Activated B cell treated with CpG ODN at 0.5 μM for 24 hours (primary cell): ENCODE results near the gene TMC7. TPM values are rescaled to one million over a fixed set of nuclear protein-coding genes. Genes with fewer than 3 reads are reported as not detected.

Experiments used
- ATAC-seq: fragments of 200-7000 bp; cut with Tn5 transposase; one replicate; pipeline ENCODE4 v1.10.0; 2021; ENCODE audit warnings: low read depth, mild to moderate bottlenecking, moderate library complexity
- CTCF ChIA-PET: fragments of 350-600 bp; sonication (Branson Sonifier 250); formaldehyde crosslinking; loops from one replicate; lab custom pipeline; 2021; ENCODE audit warnings: antibody characterized with exemption; lab: Charles Lee
- POLR2A ChIA-PET: fragments of 350-600 bp; sonication (Branson Sonifier 250); formaldehyde crosslinking; loops from one replicate; lab custom pipeline; 2021; ENCODE audit warnings: antibody characterized with exemption; lab: Charles Lee
- DNase-seq: peaks from one replicate; pipeline ENCODE4 v3.0.0; 2022
- H3K27ac Mint-ChIP-seq: one replicate; pipeline ENCODE4 v1.8.0; 2020; ENCODE audit warnings: mixed read lengths
- H3K27me3 Mint-ChIP-seq: one replicate; pipeline ENCODE4 v1.8.0; 2021; ENCODE audit warnings: mixed read lengths
- H3K36me3 Mint-ChIP-seq: one replicate; pipeline ENCODE4 v1.8.0; 2021; ENCODE audit warnings: low read depth, mixed read lengths
- H3K4me1 Mint-ChIP-seq: one replicate; pipeline ENCODE4 v1.8.0; 2021; ENCODE audit warnings: mixed read lengths
- H3K4me3 Mint-ChIP-seq: one replicate; pipeline ENCODE4 v1.8.0; 2020; ENCODE audit warnings: mild to moderate bottlenecking, mixed read lengths
- H3K9me3 Mint-ChIP-seq: one replicate; pipeline ENCODE4 v1.8.0; 2020; ENCODE audit warnings: mixed read lengths
- CTCF ChIP-seq: fragments of 200-600 bp; IDR thresholded peaks from one replicate; pipeline ENCODE4 v1.8.0; 2022; ENCODE audit warnings: antibody characterized with exemption, mild to moderate bottlenecking
- intact Hi-C: fragments of 100-400 bp; cut with micrococcal nuclease; formaldehyde crosslinking; loops from one replicate; pipeline ENCODE4 v1.15.1; 2024
- total RNA-seq: library from RNA; stranded (reverse); gene quantifications from 2 replicates; pipeline ENCODE4 v1.2.3, GENCODE V29; 2022

TMC7 gene
- total RNA-seq, 1 donor from 2014 or later: not detected

DNA sequence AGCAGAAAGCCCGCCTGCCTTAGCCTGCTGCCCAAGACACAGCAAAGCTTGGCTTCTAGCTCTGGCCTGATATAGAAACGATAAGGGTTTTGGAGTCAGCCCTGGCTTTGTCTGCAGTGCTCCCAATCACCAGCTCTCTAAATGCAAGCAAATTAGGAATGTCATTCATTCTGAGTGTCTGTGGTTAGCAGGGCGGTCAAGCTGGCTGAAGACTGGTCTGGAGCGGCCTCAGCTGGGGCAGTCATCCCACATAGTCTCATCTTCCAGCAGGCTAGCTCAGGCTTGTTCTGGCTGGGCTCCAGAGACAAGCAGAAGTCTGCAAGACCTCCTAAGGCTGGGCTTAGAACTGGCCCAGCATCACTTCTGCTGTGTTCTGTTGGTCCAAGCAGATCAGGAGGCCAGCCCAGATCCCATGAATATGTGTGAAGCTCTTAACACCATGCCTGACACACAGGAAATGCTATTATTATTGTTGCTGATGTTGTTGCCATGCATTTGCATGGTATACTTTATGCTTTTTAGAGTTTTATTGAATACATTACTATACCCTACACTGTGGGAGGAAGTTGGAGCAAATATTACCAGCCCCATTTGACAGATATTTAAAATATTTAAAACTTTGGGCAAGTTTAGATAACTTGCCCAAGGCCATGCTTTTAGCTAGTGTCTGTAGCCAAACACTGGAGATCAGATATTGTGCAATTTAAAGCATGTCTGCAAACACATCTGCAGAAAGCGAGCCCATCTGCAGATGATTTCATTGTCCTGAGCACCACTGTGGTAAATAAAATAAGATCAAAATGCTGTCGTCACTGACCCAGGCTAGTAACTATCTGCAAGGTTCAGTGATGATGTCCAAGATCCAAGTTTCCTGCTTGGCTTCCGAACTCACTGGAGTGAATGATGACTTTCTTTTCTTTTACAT lies 24.8 kb downstream of the TMC7 start:
- no peak for ATAC-seq
- Mint-ChIP-seq H3K27me3 (peaks cover 3% of the 10 kb centered on the region), H3K4me1 (no peaks in the 10 kb centered on the region), H3K27ac (no peak overlapping the region), H3K36me3 (no peaks in the 10 kb centered on the region), H3K9me3 (peaks cover 7% of the 10 kb centered on the region), H3K4me3 (no peak overlapping the region)
- POLR2A ChIA-PET: no interaction called here
- intact Hi-C loops: no loop called here
- CTCF ChIA-PET: no interaction called here
- no peak for TF ChIP-seq CTCF
- DNase-seq: no peak

- DNase-seq: no peak
- Mint-ChIP-seq H3K9me3 (peaks cover 7% of the 10 kb centered on the region), H3K27me3 (peaks cover 3% of the 10 kb centered on the region), H3K36me3 (no peaks in the 10 kb centered on the region), H3K27ac (no peak overlapping the region), H3K4me3 (no peak overlapping the region), H3K4me1 (no peaks in the 10 kb centered on the region)
- POLR2A ChIA-PET: no interaction called here
- ATAC-seq: no peak
- CTCF ChIA-PET: no interaction called here
- no peak for TF ChIP-seq CTCF
- intact Hi-C loops: no loop called here
These were observed 27.5 kb downstream of the TMC7 start for GRCh38 chr16:19011169-19011731.

DNA sequence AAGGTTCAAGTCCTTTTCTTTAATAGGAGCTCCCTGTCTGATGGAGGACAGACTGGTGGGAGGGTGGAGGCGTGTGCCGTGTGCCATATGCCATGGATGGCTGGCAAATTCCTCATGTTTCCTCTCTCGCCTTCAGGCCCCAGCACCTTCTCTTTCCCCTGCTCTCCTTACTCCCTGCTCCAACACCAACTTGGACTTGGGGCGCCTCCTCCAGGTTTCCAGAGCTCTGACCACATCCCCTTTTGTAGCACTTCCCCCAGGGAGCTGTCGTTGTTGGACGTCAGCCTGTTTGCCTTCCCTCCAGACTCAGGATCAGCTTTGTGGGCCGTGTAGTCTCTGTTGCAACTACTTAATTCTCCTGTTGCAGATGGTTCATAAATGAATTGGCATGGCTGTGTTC lies 30.7 kb downstream of the TMC7 start:
- Mint-ChIP-seq H3K36me3 (no peaks in the 10 kb centered on the region), H3K4me1 (no peaks in the 10 kb centered on the region), H3K27me3 (no peaks in the 10 kb centered on the region), H3K27ac (no peak overlapping the region), H3K9me3 (peaks cover 7% of the 10 kb centered on the region), H3K4me3 (no peak overlapping the region)
- ATAC-seq (no peak), DNase-seq (no peak)
- POLR2A ChIA-PET: no interaction called here
- TF ChIP-seq CTCF: no peak
- intact Hi-C loops: no loop called here
- CTCF ChIA-PET: no interaction called here

DNA sequence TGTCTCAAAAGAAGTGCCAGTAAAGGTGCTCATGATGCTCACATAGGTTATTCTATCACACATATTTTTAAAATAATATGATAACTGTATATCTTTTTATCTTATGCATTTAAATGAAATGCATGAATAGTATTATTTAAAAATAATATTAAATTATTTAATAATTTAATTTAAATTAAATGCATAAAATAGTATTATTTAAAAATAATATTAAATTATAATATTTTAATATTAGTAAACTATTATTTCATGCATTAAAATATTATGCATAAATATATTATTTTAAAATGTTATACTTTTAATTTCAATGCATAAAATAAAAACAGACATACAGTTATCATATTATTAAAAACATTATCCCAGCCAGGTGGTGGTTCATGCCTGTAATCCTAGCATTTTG lies 33.4 kb downstream of the TMC7 start:
- H3K27ac Mint-ChIP-seq: no peak overlapping the region
- H3K4me3 Mint-ChIP-seq: no peak overlapping the region
- H3K27me3 Mint-ChIP-seq: no peaks in the 10 kb centered on the region
- ChIA-PET CTCF (no interaction called here), POLR2A (no interaction called here)
- ATAC-seq (no peak), DNase-seq (no peak)
- H3K9me3 Mint-ChIP-seq: no peaks in the 10 kb centered on the region
- intact Hi-C loops: no loop called here
- no peaks in the 10 kb centered on the region for H3K4me1 Mint-ChIP-seq
- no peak for TF ChIP-seq CTCF
- H3K36me3 Mint-ChIP-seq: no peaks in the 10 kb centered on the region

GRCh38 chr16:19020689-19021088 lies 37.0 kb downstream of the TMC7 start:
- no peak overlapping the region for H3K4me3 Mint-ChIP-seq
- no peaks in the 10 kb centered on the region for H3K27me3 Mint-ChIP-seq
- intact Hi-C loops: no loop called here
- POLR2A ChIA-PET: no interaction called here
- DNase-seq (no peak), ATAC-seq (no peak)
- CTCF ChIA-PET: no interaction called here
- no peak for TF ChIP-seq CTCF
- no peak overlapping the region for H3K27ac Mint-ChIP-seq
- H3K4me1 Mint-ChIP-seq: no peaks in the 10 kb centered on the region
- H3K9me3 Mint-ChIP-seq: no peaks in the 10 kb centered on the region
- H3K36me3 Mint-ChIP-seq: no peaks in the 10 kb centered on the region
